ENCODE results near the gene PPP1R14B. TPM values are rescaled to one million over a fixed set of nuclear protein-coding genes. Genes with fewer than 3 reads are reported as not detected.
A peak's percentile ranks its signal among the peaks of the same experiment; 100 is the strongest.

Gene PPP1R14B
- total RNA-seq, 3 donors from 2014 or later: 63.0 to 101 (median 64.7) TPM

GRCh38 chr11:64224891-64225607 lies 21.7 kb downstream of the PPP1R14B start:
- Histone ChIP-seq H3K36me3 (no peaks in the 10 kb centered on the region), H3K27me3 (no peaks in the 10 kb centered on the region), H3K27ac (peak overlapping the region; percentile 91 to 95), H3K9me3 (no peaks in the 10 kb centered on the region), H3K4me3 (peak overlapping the region; percentile 53 to 89 (median 87)), H3K4me1 (peaks cover 0 to 4% of the 10 kb centered on the region in 2 donors)
- no peak for DNase-seq (ENCODE audit: low spot score in 2 of 2)
- intact Hi-C loops (cut with DNase I; ENCODE audit: low total_unique reads): no loop called here
- TF ChIP-seq POLR2A (IDR thresholded peaks at IDR 0.05): no peak

- no peaks in the 10 kb centered on the region for H3K27me3 ChIP-seq
- no peak overlapping the region for H3K4me3 ChIP-seq
- no peak for TF ChIP-seq POLR2A (IDR thresholded peaks at IDR 0.05)
- TF ChIP-seq POLR2AphosphoS5 (IDR thresholded peaks at IDR 0.05): no peak
- TF ChIP-seq CTCF (IDR thresholded peaks at IDR 0.05): no peak
- H3K27ac ChIP-seq: no peak overlapping the region
- intact Hi-C loops (cut with DNase I; ENCODE audit: low total_unique reads): no loop called here
- no peaks in the 10 kb centered on the region for H3K36me3 ChIP-seq
- peaks cover 0 to 4% of the 10 kb centered on the region in 2 donors for H3K4me1 ChIP-seq
- no peak for DNase-seq (ENCODE audit: low spot score in 2 of 2)
- no peaks in the 10 kb centered on the region for H3K9me3 ChIP-seq
Measured at GRCh38 chr11:64224151-64224890, 22.4 kb downstream of the PPP1R14B start.

GRCh38 chr11:64223001-64223651 lies 23.6 kb downstream of the PPP1R14B start:
- peaks cover 0 to 4% of the 10 kb centered on the region in 2 donors for H3K4me1 ChIP-seq
- no peaks in the 10 kb centered on the region for H3K36me3 ChIP-seq
- no peak overlapping the region for H3K4me3 ChIP-seq
- no peaks in the 10 kb centered on the region for H3K27me3 ChIP-seq
- no peak for DNase-seq (ENCODE audit: low spot score in 2 of 2)
- intact Hi-C loops (cut with DNase I; ENCODE audit: low total_unique reads): no loop called here
- TF ChIP-seq CTCF (IDR thresholded peaks at IDR 0.05) (no peak), POLR2A (IDR thresholded peaks at IDR 0.05) (no peak), POLR2AphosphoS5 (IDR thresholded peaks at IDR 0.05) (no peak)
- peak overlapping the region in 1 of 2 donors; percentile 8 for H3K27ac ChIP-seq
- no peaks in the 10 kb centered on the region for H3K9me3 ChIP-seq

- no peak for TF ChIP-seq POLR2AphosphoS5 (IDR thresholded peaks at IDR 0.05)
- no peak for TF ChIP-seq CTCF (IDR thresholded peaks at IDR 0.05)
- TF ChIP-seq POLR2A (IDR thresholded peaks at IDR 0.05): no peak
- no peak for DNase-seq (ENCODE audit: low spot score in 2 of 2)
- Histone ChIP-seq H3K27ac (peak overlapping the region in 1 of 2 donors; percentile 8), H3K4me1 (peaks cover 0 to 4% of the 10 kb centered on the region in 2 donors), H3K4me3 (no peak overlapping the region), H3K27me3 (no peaks in the 10 kb centered on the region), H3K9me3 (no peaks in the 10 kb centered on the region), H3K36me3 (no peaks in the 10 kb centered on the region)
- intact Hi-C loops (cut with DNase I; ENCODE audit: low total_unique reads): no loop called here
Measured at GRCh38 chr11:64222651-64223000, 24.1 kb downstream of the PPP1R14B start.

GRCh38 chr11:64220798-64221197 lies 25.9 kb downstream of the PPP1R14B start:
- Histone ChIP-seq H3K9me3 (no peaks in the 10 kb centered on the region), H3K27ac (no peak overlapping the region), H3K4me3 (no peak overlapping the region), H3K4me1 (no peaks in the 10 kb centered on the region), H3K27me3 (no peaks in the 10 kb centered on the region), H3K36me3 (no peaks in the 10 kb centered on the region)
- no peak for TF ChIP-seq CTCF (IDR thresholded peaks at IDR 0.05)
- TF ChIP-seq POLR2AphosphoS5 (IDR thresholded peaks at IDR 0.05): no peak
- no peak for TF ChIP-seq POLR2A (IDR thresholded peaks at IDR 0.05)
- DNase-seq (ENCODE audit: low spot score in 2 of 2): no peak
- intact Hi-C loops (cut with DNase I; ENCODE audit: low total_unique reads): no loop called here
